HG03175 (cell line): ENCODE data around the gene GREM2.

Experiments used
- ATAC-seq: cut with Tn5 transposase; IDR thresholded peaks from one replicate; pipeline ENCODE4 v1.9.1; 2021; ENCODE audit warnings: mild to moderate bottlenecking, moderate library complexity; ENCODE audit not compliant: unreplicated experiment

The GREM2 gene

GRCh38 chr1:240562779-240563178 is 49.2 kb downstream of the GREM2 start:
- no peak for ATAC-seq

- ATAC-seq, result no peak
Observed at GRCh38 chr1:240562111-240562590, 49.8 kb downstream of the GREM2 start.

GRCh38 chr1:240559781-240560180 is 52.2 kb downstream of the GREM2 start:
- ATAC-seq, result no peak

- ATAC-seq, result no peak
Observed at GRCh38 chr1:240555524-240555923, 56.4 kb downstream of the GREM2 start.

- ATAC-seq, result no peak
Observed at GRCh38 chr1:240553351-240553750, 58.6 kb downstream of the GREM2 start.

GRCh38 chr1:240539769-240540414 is 72.1 kb downstream of the GREM2 start:
- ATAC-seq, result no peak

- no peak for ATAC-seq
Observed at GRCh38 chr1:240538776-240539430, 73.1 kb downstream of the GREM2 start.

GRCh38 chr1:240533154-240533780 is 78.7 kb downstream of the GREM2 start:
- ATAC-seq, result no peak

- no peak for ATAC-seq
Observed at GRCh38 chr1:240528591-240528990, 83.4 kb downstream of the GREM2 start.

GRCh38 chr1:240527086-240527485 is 84.9 kb downstream of the GREM2 start:
- no peak for ATAC-seq

GRCh38 chr1:240526312-240526711 is 85.6 kb downstream of the GREM2 start:
- ATAC-seq, result no peak

- no peak for ATAC-seq
Observed at GRCh38 chr1:240524356-240525069, 87.4 kb downstream of the GREM2 start.

- no peak for ATAC-seq
Observed at GRCh38 chr1:240522122-240522822, 89.7 kb downstream of the GREM2 start.

- no peak for ATAC-seq
Observed at GRCh38 chr1:240517891-240518290, 94.1 kb downstream of the GREM2 start.

- ATAC-seq, result no peak
Observed at GRCh38 chr1:240516069-240516468, 95.9 kb downstream of the GREM2 start.

- no peak for ATAC-seq
Observed at GRCh38 chr1:240515505-240515904, 96.5 kb downstream of the GREM2 start.

GRCh38 chr1:240511789-240512188 is 100.2 kb downstream of the GREM2 start:
- no peak for ATAC-seq

- ATAC-seq, result no peak
Observed at GRCh38 chr1:240508950-240509349, 103.0 kb downstream of the GREM2 start.

- no peak for ATAC-seq
Observed at GRCh38 chr1:240508201-240508600, 103.8 kb downstream of the GREM2 start.

GRCh38 chr1:240506176-240506575 is 105.8 kb downstream of the GREM2 start:
- no peak for ATAC-seq

GRCh38 chr1:240503558-240503957 is 108.4 kb downstream of the GREM2 start:
- ATAC-seq, result no peak
